Endometrial microvascular endothelial cells (primary cell): ENCODE results near the gene PPP2R5C. TPM values are rescaled to one million over a fixed set of nuclear protein-coding genes. Genes with fewer than 3 reads are reported as not detected.
"Not testable (repeated sequence)": the region's sequence is repeated elsewhere in the genome, so short reads cannot be mapped to it uniquely, and the experiment has no call there.

Experiments
- in situ Hi-C: cut with HindIII; loops from 2 replicates; pipeline ENCODE4 v1.10.0; 2017; ENCODE audit warnings: low sequenced_read_pairs, low pct_unique_long_range_greater_than_20kb; ENCODE audit errors: inconsistent ontology term
- total RNA-seq: library from RNA; depleted of rRNA; stranded (reverse); fragments of >200 nt; gene quantifications from one replicate; pipeline ENCODE4 v1.2.3, GENCODE V29; 2015; ENCODE audit errors: inconsistent ontology term

Gene PPP2R5C
- 60.6 TPM for total RNA-seq

GRCh38 chr14:101761032-101761880, at the start of gene PPP2R5C:
TSS of gene PPP2R5C (plus strand) at chr14:101761709. CDS start at chr14:101761894, 185 bp downstream.
- in situ Hi-C loops, result no loop called here

GRCh38 chr14:101711857-101712233, 49.7 kb upstream of the PPP2R5C start:
- in situ Hi-C loops, result not testable (repeated sequence)

- in situ Hi-C loops, result not testable (repeated sequence)
Observed at GRCh38 chr14:101712341-101712740, 49.2 kb upstream of the PPP2R5C start.

GRCh38 chr14:101713091-101713490, 48.4 kb upstream of the PPP2R5C start:
- in situ Hi-C loops, result not testable (repeated sequence)

DNA sequence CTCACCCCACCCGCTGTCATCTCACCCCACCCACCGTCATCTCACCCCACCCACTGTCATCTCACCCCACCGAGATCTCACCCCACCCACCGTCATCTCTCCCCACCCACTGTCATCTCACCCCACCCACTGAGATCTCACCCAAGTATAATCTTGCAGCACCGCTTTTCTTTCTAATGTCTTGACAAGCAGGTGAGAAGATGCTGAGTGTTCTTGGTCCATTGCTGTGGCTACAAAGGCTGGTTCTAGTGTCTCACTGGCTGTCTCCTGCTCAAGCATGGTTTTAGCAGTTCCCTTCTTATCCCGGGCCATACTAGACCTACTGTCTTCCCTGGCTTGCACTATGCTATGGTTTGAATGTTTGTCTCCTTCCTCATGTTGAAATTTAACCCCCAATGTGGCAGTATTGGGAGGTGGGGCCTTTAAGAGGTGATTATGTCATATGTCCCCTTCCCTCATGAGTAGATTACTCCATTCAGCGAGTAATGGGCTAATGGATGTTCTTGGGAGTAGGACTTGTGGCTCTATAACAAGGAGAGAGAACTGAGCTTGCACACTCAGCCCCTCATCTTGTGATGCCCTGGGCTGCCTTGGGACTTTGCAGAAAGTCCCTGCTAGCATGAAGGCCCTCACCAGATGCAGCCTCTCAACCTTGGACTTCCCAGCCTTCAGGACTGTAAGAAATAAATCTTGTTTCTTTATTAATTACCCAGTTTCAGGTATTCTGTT, 47.7 kb upstream of the PPP2R5C start:
- in situ Hi-C loops, result no loop called here

GRCh38 chr14:101714394-101714793, 47.1 kb upstream of the PPP2R5C start:
- in situ Hi-C loops, result no loop called here

DNA sequence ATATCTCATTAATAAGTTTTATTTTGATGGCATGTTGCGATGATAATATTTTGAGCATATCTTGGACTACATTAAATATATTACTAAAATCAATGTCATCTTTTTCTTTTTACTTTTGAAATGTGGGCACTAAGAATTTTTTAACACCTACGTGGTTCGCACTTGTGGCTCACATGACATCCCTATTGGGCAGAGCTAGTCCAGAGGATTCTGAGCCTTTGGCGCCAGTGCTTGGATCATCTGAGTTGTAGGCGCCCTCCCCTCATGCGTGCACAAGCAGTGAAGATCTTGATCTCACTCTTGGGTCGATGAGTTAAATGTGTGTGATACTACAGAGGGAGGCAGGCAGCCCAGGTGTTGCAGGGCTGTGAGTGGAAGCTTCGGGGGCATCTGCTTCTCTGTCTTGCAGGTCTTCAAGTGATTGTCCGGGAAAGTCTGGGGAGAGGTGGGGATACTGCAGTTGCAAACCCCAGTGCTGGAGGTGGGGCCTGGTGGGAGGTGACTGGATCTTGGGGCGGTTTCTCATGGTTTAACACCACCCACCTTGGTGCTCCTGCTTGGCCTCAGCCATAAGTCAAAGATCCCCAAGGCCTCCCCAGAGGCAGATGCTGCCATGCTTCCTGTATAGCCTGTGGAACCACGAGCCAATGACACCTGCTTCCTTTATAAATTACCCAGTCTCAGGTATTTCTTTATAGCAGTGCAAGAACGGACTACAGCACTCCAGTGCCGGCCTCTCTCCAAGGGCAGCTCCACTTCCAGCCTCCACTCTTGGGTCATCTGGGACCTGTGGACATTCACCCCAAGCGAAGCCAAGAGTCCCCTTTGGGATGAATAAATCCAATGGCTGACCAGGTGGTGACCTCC, 46.1 kb upstream of the PPP2R5C start:
- in situ Hi-C loops, result no loop called here

GRCh38 chr14:101716077-101716950, 45.2 kb upstream of the PPP2R5C start:
- in situ Hi-C loops, result no loop called here

- in situ Hi-C loops, result no loop called here
Observed at GRCh38 chr14:101716956-101717662, 44.4 kb upstream of the PPP2R5C start.

- in situ Hi-C loops, result no loop called here
Observed at GRCh38 chr14:101717663-101718490, 43.6 kb upstream of the PPP2R5C start.

GRCh38 chr14:101719045-101719645, 42.4 kb upstream of the PPP2R5C start:
- in situ Hi-C loops, result no loop called here

DNA sequence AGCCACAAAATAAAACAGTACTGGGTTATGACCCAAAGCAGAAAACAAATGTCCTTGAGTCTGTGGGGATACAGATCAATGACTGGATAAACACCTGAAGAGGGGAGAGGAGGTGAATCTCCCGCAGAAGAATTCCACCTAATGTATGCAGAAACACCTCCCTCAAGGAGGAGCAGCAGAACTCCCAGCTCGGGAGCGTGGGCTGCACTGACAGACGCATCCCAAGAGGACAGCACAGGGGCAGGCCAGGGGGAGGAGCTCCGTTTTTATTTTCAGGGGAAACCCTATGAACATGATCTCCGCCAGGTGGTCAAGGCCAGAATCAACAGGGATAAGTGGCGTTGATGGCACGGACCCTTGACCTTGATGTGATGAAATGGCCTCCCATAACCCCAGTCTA, 41.8 kb upstream of the PPP2R5C start:
- in situ Hi-C loops, result no loop called here

- in situ Hi-C loops, result no loop called here
Observed at GRCh38 chr14:101721111-101721510, 40.4 kb upstream of the PPP2R5C start.

DNA sequence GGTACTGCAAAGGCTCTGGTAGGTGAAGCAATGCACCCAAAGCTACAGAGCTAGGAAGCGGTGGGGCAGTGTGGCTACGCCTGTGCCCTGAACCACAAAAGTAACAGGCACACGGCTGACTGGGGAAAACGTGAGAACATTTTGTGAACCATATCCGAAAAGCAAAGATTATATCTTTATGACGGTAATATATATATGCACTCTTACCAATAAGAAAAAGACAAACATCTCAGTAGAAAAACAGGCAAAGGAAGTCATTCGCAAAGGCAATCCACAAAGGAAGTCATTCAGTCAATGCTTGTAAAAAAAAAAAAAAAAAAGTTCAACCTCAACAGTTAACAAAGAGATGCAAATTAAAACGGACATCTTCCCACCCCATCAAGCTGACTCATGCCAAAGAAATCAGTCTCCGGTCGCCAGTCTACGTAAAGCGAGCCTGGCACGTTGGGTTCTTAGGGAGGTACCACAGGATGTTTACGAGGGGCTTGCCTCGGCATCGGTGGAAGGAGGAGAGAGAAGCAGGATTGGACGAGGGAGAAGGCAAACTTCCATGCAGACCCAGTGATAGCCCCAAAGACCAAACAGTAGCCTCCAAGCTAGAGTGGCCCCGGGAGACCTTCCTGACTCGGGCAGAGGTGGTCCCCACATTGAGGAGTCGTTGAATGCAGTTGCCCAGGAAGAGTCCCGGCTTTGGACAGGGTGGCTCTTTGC, 39.4 kb upstream of the PPP2R5C start:
- in situ Hi-C loops, result no loop called here

GRCh38 chr14:101723061-101723595, 38.4 kb upstream of the PPP2R5C start:
- in situ Hi-C loops, result no loop called here

DNA sequence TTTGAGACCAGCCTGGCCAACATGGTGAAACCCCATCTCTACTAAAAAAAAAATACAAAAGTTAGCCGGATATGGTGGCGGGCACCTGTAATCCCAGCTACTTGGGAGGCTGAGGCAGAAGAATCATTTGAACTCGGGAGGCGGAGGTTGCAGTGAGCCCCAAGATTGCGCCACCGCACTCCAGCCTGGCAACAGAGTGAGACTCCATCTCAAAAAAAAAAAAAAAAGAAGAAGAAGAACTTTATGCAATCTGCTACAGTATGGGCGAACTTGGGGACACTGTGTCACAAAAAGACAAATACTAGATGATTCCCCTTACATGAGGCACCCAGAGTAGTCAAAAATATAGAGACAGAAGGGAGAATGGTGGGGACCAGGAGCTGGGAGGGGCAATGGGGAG, 35.9 kb upstream of the PPP2R5C start:
- in situ Hi-C loops, result not testable (repeated sequence)
